Effector memory CD4-positive, alpha-beta T cell (primary cell): ENCODE measurements around the gene ERAP2.
"Not testable (repeated sequence)": the region's sequence is repeated elsewhere in the genome, so short reads cannot be mapped to it uniquely, and the experiment has no call there.

Experiments used
- DNase-seq, 3 donors: peaks; one replicate each; pipeline ENCODE4 v3.0.0-alpha.2; 2020
- H3K27ac ChIP-seq: 2 replicates; pipeline ENCODE4 v1.7.0; 2013; ENCODE audit warnings: mild to moderate bottlenecking, low read length, moderate library complexity; ENCODE audit not compliant: insufficient read depth, poor library complexity, severe bottlenecking
- H3K27me3 ChIP-seq: replicated peaks from 2 replicates; pipeline ENCODE4 v1.7.0; 2013; ENCODE audit warnings: mild to moderate bottlenecking, low read length; ENCODE audit not compliant: insufficient read depth, control insufficient read depth, poor library complexity, severe bottlenecking
- H3K36me3 ChIP-seq: 2 replicates; pipeline ENCODE4 v1.7.0; 2013; ENCODE audit warnings: mild to moderate bottlenecking, low read length, moderate library complexity; ENCODE audit not compliant: control insufficient read depth, insufficient read depth
- H3K4me1 ChIP-seq: 2 replicates; pipeline ENCODE4 v1.7.0; 2013; ENCODE audit warnings: low read length, mild to moderate bottlenecking; ENCODE audit not compliant: control insufficient read depth, insufficient read depth, poor library complexity, severe bottlenecking
- H3K4me3 ChIP-seq: 2 replicates; pipeline ENCODE4 v1.7.0; 2013; ENCODE audit warnings: low read length, low read depth, mild to moderate bottlenecking; ENCODE audit not compliant: insufficient read depth, poor library complexity, severe bottlenecking
- H3K9me3 ChIP-seq: 2 replicates; pipeline ENCODE4 v1.7.0; 2013; ENCODE audit warnings: mild to moderate bottlenecking, low read length, moderate library complexity; ENCODE audit not compliant: control insufficient read depth

The ERAP2 gene

DNA sequence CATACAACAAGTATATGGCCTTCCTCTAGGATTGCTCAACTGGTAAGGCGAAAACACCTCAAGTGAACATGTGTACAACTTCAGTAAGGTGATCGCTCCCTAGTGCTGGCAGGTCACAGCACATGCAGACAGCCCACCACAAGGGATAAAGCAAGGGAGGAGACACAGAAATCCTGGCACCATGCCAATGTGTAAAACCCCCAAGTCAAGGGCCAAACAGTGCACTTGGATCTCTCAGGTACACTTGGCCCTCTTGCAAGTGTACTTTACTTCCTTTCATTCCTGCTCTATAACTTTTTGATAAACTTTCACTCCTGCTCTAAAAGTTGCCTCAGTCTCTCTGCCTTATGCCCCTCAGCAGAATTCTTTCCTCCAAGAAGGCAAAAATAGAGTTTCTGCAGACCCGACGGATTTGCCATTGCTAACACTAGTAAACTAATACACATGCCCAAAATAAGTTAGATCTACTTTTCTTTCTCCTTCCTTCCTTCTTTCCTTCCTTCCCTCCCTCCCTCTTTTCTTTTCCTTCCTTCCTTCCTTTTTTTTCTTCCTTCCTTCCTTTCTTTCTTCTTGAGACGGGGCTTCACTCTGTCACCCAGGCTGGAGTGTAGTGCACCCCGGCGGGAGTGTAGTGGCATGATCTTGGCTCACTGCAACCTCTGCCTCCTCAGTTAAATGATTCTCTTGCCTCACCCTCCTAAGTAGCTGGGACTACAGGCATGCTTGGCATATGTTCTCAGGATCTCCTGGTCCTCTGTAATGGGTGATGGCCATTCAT lies 52.8 kb downstream of the ERAP2 start:
- peaks cover 11% of the 10 kb centered on the region for H3K4me1 ChIP-seq
- no peak overlapping the region for H3K4me3 ChIP-seq
- no peaks in the 10 kb centered on the region for H3K27me3 ChIP-seq
- H3K27ac ChIP-seq = no peak overlapping the region
- no peaks in the 10 kb centered on the region for H3K9me3 ChIP-seq
- no peaks in the 10 kb centered on the region for H3K36me3 ChIP-seq
- DNase-seq = no peak

DNA sequence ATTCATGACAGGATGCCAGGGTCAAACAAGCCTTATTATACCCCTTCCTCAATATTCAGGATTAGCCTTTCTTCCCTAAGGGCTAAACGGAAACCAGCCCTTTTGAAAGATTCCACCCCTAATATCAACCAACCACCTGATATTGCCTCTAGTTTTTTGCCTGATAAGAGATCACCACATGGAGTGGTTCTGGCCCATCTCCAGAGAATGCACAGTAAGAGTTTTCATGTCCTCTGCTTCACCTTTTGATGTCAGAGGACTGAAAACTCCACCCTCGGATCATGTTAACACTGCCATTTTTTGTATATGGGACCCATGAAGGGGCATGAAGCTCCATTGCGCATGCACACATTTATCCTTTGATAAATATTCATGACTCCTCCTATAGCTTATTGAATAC lies 53.8 kb downstream of the ERAP2 start:
- Histone ChIP-seq H3K27ac (no peak overlapping the region), H3K27me3 (no peaks in the 10 kb centered on the region), H3K4me3 (no peak overlapping the region), H3K4me1 (peaks cover 11% of the 10 kb centered on the region), H3K36me3 (no peaks in the 10 kb centered on the region), H3K9me3 (no peaks in the 10 kb centered on the region)
- DNase-seq = no peak

DNA sequence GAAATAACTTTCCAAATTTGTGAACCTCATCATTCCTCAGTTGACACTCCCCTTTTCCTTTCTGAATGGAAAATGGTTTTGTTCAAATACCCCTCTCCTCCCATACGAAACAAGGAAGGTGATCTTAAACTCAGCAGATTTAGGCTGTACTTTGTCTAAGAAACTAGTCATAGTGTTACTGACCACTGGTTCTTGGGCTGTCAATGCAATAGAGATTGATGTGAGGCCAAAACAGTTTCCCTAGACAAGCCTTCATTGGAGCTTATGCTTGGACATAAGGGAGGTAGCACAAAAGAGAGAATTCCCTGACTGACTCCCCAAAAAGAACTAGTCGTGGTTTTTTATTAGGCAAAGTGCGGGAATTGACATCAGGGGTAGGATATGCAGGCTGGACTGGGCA lies 54.3 kb downstream of the ERAP2 start:
- H3K36me3 ChIP-seq = no peaks in the 10 kb centered on the region
- H3K4me1 ChIP-seq = peaks cover 11% of the 10 kb centered on the region
- no peak overlapping the region for H3K27ac ChIP-seq
- H3K27me3 ChIP-seq = no peaks in the 10 kb centered on the region
- no peak for DNase-seq
- no peaks in the 10 kb centered on the region for H3K9me3 ChIP-seq
- no peak overlapping the region for H3K4me3 ChIP-seq

DNA sequence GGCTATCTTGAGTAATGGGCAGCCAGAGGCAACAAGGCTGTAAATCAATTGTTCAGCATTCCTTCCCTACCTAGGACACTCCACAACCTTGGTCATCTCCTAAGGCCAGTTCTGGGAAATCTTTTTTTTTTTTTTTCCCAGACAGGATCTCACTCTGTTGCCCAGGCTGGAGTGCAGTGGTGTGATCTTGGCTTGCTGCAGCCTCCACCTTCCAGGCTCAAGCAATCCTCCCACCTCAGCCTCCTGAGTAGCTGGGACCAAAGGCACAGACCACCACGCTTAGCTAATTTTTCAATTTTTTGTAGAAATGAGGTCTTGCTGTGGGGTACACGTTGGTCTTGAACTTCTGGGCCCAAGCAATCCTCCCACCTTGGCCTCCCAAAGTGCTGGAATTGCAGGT lies 54.7 kb downstream of the ERAP2 start:
- H3K27ac ChIP-seq, H3K36me3 ChIP-seq, DNase-seq, H3K27me3 ChIP-seq, H3K4me3 ChIP-seq, H3K9me3 ChIP-seq: not testable (repeated sequence)
- H3K4me1 ChIP-seq = peaks cover 11% of the 10 kb centered on the region

DNA sequence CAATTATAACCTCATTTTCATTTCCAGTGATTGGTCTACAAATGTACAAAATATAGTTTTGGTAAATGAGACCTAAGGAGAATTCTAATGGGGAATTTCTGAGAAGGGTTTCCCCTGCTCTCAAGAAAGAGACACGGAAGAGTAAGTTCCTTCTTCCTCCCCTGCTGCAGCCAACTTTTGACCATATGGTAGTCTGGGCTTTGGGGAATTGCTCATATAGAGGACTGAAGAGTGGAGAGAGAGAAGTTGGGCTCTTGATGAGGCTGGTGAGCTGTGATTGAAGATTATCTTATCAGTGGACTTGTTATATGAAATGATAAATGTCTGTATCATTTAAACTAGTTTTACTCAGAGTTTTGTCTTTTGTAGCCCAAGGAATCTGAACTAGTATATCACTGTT lies 55.3 kb downstream of the ERAP2 start:
- no peak for DNase-seq
- Histone ChIP-seq H3K27ac (no peak overlapping the region), H3K36me3 (no peaks in the 10 kb centered on the region)

DNA sequence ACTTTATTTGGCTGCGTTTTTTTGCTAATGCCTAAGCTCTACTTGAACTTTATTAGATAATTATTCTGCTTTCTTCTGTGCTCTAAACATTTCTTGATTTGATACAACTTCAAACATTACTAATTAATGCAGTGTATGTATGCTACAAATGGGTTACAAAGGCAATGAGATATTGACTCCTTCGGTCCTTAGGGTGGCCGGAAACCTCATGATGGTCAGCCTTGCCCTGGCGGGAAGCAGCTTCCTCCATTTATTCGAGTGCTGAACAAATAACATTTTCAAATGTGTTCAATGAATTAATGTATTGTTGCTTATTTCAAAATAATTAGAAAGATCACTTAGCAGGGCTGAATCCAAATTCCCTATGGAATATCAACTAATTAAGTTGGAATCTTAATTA lies 55.7 kb downstream of the ERAP2 start:
- Histone ChIP-seq H3K4me1 (peaks cover 11% of the 10 kb centered on the region), H3K4me3 (peak overlapping the region; percentile 92), H3K27ac (no peak overlapping the region), H3K36me3 (no peaks in the 10 kb centered on the region), H3K9me3 (no peaks in the 10 kb centered on the region), H3K27me3 (no peaks in the 10 kb centered on the region)
- no peak for DNase-seq

More for the DNA sequence above, 55.3 kb downstream of the ERAP2 start:
- Histone ChIP-seq H3K4me3 (no peak overlapping the region), H3K9me3 (no peaks in the 10 kb centered on the region), H3K4me1 (peaks cover 11% of the 10 kb centered on the region), H3K27me3 (no peaks in the 10 kb centered on the region)

DNA sequence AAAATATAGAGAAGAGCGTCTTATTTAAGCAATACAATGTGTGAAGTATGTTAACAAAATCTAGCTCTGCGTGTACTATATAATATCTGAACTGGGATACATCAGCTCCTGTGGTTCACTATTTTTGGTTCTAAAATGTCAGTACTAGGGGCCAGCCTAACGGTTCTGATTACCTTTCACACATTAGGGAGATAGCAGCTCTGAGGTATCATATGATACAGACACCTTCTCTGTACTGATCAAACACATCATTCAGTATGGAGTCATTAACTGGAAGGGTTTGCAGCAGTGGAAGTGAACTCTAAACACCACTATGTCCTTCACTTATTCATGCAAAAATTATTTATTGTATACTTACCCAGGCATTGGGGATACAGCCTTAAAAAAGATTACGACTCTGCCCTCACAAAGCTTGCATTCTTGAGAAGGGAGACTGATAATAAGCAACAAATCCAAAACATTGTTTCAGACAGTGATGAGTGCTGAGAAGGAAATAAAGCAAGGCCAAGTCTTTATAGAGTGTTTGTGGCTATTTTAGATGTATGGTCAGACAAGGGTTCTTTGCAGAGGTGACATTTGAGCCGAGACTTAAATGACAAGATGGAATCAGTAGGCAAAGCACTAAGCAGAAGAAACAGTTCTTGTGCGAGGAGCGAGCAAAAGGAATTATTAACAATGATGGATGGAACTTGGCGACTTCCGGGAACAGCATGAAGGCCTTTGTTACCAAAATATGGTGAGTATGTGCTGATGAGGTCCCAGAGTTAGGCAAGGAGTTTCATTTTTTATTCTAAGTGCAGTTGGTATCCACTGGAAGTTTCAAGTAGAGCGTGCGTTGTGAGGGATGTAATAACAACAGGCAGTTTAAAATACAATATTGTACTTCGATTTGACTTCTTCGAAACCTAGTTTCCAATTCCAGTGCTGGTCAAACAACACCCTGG lies 57.7 kb downstream of the ERAP2 start:
- H3K27ac ChIP-seq = peak overlapping the region; percentile 93
- peaks cover 24% of the 10 kb centered on the region for H3K4me1 ChIP-seq
- DNase-seq = peak in 1 of 3 donors; percentile 11
- H3K9me3 ChIP-seq = no peaks in the 10 kb centered on the region
- no peaks in the 10 kb centered on the region for H3K36me3 ChIP-seq
- no peaks in the 10 kb centered on the region for H3K27me3 ChIP-seq
- peak overlapping the region; percentile 92 for H3K4me3 ChIP-seq

DNA sequence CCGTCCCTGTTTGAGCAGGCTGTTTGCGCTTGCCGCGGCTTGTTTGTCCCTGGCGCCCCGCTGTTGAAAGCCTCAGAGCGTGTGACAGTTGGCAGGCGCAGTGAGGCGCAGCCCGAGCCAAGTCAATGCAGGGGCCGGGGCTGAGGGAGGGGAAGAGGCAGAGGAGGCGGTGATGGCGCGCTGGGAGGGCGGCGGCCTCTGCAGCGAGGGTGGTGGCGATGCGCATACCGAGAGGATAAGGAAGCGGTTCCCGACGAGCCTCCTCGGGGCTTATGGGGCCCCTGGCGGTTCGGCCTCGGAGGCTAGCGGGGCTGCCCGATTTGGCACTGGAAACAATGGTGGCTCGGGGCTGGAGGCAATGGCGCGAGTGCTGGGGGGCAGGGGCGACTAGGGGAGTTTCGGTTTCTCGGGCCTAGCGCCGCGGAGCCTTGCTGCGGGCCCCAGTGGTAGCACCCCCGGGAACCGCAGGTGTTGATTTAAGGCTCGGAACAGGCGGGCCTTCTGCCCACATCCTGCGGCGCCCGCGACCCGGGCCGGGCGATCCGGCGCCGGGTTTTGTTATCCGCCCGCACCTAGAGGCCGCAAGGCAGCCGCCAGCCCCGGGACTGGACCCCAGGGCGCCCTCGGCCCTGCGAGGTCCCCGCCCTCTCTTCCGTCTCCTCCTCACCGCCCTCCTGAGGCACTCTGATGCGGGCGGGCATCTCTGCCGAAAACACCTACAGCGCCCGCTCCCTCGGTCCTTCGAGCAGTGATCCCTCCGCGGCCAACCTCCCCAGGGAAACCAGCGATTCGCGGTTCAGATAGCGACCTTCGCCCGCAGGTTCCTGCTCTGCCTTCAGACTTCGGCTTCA lies 58.6 kb downstream of the ERAP2 start:
- Histone ChIP-seq H3K27me3 (no peaks in the 10 kb centered on the region), H3K36me3 (no peaks in the 10 kb centered on the region), H3K27ac (peak overlapping the region; percentile 93), H3K9me3 (no peaks in the 10 kb centered on the region), H3K4me3 (peak overlapping the region; percentile 92), H3K4me1 (peaks cover 25% of the 10 kb centered on the region)
- peak; percentile 88 to 92 (median 91) for DNase-seq

DNA sequence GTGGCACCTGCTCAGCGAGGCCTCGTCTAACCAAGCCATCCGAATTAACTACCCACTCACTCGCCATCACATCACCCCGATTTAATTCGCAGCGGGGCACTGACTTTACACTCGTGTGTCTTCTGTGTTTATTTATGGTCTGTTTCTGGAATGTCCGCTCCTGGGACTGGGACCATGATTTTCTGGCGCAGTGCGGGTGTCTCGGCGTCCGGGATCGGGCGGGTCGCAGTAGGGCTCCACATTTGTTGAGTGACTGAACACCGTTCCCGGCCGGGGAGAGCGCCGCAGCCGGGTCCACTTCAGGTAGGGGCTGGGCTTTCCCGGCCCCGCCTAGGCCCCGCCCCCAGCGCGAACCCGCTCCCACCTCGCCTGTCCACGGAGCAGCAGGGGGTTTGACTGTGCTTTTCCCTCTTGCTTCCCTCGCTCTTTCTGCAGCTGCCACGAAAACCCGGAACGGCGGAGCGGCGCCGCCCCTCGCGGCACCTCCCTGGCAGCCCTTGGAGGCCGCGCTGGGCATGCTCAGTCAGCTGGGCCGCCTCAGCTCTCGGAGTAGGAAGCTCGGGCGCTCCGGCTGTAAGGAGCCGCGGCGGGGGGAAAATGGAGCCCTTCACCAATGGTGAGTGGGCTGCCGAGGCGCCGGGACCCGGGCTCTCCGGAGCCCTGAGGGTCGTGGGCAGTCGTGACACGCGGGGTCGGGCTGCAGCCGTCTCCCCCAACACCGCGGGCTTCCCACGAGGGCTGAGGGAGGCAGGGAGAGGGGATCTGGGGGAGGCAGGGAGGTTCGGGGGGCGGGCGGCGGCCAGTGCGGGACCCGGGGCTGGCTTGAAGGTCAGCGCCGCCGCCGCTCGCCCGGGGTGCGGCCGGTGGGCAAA lies 59.5 kb downstream of the ERAP2 start, which contains the start of gene LNPEP:
TSS of gene LNPEP (plus strand) at position 522 of the 872 bp plus-strand sequence. CDS start at position 598, 76 bp downstream.
- DNase-seq = peak; percentile 92 to 94 (median 92)
- no peaks in the 10 kb centered on the region for H3K36me3 ChIP-seq
- peaks cover 31% of the 10 kb centered on the region for H3K4me1 ChIP-seq
- H3K4me3 ChIP-seq = peak within 1 kb of the TSS; percentile 92
- H3K27ac ChIP-seq = peak within 1 kb of the TSS; percentile 93
- H3K27me3 ChIP-seq = no peaks in the 10 kb centered on the region
- no peaks in the 10 kb centered on the region for H3K9me3 ChIP-seq
